Kidney epithelial cell (primary cell): Measurements from ENCODE around the gene PLOD3. TPM values are rescaled to one million over a fixed set of nuclear protein-coding genes. Genes with fewer than 3 reads are reported as not detected.

ENCODE experiments used
- DNase-seq: peaks from one replicate; pipeline ENCODE4 v3.0.0-alpha.2; 2010; ENCODE audit warnings: low read depth
- H3K27me3 ChIP-seq: 2 replicates; pipeline ENCODE4 v1.6.0; 2011; ENCODE audit warnings: low read length; ENCODE audit not compliant: control insufficient read depth, insufficient read depth
- H3K36me3 ChIP-seq: 2 replicates; pipeline ENCODE4 v1.5.1; 2011; ENCODE audit warnings: low read length; ENCODE audit not compliant: control insufficient read depth, insufficient read depth
- H3K4me3 ChIP-seq: 2 replicates; pipeline ENCODE4 v1.5.1; 2011; ENCODE audit warnings: low read depth, mild to moderate bottlenecking, control low read depth, low read length
- total RNA-seq: library from RNA; depleted of rRNA; stranded (reverse); fragments of >200 nt; gene quantifications from 2 replicates; pipeline ENCODE4 v1.2.3, GENCODE V29; 2015
- TF ChIP-seq, protein P1 (sequence below): IDR thresholded peaks from 2 replicates; pipeline ENCODE4 v1.5.1; 2011; ENCODE audit warnings: mild to moderate bottlenecking, moderate library complexity, low read length, control low read depth, inconsistent platforms; ENCODE audit not compliant: insufficient read depth, poor library complexity, severe bottlenecking

PLOD3 gene
- total RNA-seq, 1 donor from 2014 or later, result 95.6 TPM

DNA sequence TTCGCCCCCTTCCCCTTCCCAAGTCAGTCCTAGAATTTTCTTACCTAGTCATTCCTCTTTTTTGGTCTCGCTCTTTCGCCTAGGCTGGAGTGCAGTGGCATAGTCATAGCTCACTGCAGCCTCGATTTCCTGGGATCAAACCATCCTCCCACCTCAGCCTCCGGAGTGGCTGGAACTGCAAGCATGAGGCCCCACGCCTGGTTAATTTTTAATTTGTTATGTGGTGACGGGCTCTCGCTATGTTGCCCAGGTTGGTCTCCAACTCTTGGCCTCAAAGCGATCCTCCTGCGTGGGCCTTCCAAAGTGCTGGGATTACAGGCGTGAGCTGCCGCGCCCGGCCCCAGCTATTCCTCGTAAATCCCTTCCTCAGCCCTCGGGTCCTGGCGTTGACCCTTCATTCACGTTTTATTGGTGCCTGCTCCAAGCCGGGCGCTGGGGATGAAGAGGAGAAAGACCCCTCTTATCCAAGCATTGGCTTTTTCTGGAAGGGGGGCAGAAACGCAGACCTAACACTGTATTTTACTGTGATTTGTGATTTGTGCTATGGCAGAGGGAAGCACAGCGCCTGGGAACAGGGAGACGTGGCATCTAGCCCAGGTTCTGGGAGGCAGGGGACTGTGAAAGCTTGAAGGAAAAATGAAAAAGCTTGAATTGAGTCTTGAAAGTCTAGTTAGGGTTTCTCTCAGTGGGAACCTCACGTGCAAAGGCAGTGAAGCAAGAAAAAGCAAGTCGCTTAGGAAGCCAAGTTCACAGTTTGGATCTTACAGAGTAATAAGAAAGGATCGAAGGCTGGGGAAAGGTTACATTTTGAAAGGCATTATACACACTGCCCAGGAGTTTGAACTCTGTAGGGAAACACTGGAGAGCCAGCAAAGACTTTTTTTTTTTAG is 1.1 kb upstream of the PLOD3 start:
- no peak for DNase-seq
- TF ChIP-seq, protein P1, sequence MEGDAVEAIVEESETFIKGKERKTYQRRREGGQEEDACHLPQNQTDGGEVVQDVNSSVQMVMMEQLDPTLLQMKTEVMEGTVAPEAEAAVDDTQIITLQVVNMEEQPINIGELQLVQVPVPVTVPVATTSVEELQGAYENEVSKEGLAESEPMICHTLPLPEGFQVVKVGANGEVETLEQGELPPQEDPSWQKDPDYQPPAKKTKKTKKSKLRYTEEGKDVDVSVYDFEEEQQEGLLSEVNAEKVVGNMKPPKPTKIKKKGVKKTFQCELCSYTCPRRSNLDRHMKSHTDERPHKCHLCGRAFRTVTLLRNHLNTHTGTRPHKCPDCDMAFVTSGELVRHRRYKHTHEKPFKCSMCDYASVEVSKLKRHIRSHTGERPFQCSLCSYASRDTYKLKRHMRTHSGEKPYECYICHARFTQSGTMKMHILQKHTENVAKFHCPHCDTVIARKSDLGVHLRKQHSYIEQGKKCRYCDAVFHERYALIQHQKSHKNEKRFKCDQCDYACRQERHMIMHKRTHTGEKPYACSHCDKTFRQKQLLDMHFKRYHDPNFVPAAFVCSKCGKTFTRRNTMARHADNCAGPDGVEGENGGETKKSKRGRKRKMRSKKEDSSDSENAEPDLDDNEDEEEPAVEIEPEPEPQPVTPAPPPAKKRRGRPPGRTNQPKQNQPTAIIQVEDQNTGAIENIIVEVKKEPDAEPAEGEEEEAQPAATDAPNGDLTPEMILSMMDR, result no peak
- Histone ChIP-seq H3K27me3 (no peaks in the 10 kb centered on the region), H3K4me3 (peak overlapping the region; percentile 63), H3K36me3 (peaks cover 1% of the 10 kb centered on the region)

DNA sequence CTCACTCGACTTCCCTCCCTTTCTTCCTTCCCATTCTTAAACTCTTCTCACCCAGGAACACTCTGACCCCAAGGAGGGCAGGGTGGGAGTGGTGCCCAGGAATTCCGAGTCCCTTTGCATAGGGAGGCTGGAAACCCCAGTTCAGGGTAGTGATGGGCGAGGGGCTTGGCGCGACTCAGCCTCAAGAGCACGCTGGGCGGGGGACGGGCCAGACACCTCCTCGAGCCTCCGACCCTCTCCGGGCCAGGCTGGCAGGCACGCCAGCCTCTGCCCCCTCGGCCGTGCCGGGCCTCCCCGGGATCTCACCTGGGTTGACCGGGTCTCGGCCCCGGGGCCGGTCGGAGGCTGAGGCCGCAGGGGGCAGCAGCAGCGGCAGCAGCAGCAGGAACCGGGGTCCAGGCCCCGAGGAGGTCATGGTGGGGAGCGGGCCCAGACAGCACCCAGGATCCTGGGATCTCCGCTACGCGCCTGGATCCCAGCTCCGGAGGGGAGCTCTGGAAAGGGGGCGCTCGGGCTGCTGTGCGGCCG is 457 bp downstream of the PLOD3 start:
- TF ChIP-seq, protein P1, result no peak
- Histone ChIP-seq H3K36me3 (peaks cover 1% of the 10 kb centered on the region), H3K27me3 (no peaks in the 10 kb centered on the region), H3K4me3 (peak overlapping the region; percentile 63)
- no peak for DNase-seq

DNA sequence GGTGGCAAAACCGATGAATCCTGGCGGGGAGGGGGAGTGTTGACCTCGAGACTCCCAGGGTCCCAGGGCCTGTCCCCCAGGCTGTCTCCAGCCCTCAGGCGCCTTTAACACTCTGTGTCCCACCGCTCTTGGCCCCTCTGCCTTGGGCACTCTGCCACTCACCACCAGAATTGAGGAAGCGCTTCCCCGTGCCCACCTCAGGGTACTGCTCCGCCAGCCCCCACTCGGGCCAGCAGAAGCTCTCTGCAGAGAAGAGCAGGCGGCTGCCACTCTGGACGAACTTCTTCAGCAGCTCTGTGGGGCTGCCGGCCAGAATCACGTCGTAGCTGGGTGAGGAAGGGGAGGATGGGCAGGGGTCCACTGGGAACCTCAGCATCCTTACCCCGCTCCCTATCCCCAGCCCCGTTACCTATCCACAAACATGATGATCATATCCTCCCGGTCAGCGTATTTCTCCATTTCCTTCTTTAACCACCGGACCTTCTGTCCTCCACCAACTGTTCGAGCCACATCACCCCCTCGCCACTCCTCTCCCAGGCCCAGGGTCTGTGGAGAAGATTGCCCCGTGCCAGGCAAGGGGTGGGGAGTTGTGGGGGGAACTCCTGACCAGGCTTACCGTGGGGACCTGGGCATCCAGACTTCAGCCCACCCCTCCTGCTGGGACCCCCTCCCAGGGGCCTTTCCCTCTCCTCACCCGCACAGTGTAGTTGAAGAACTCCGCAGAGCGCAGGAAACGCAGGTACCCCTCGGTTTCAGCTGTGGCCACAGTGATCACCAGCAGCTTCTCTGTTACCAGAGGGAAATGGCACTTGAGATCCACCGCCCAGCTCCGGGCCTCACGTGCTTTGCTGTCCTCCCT is 1.2 kb downstream of the PLOD3 start:
- peaks cover 1% of the 10 kb centered on the region for H3K36me3 ChIP-seq
- TF ChIP-seq, protein P1, result no peak
- DNase-seq, result no peak
- no peaks in the 10 kb centered on the region for H3K27me3 ChIP-seq
- peak overlapping the region; percentile 63 for H3K4me3 ChIP-seq

DNA sequence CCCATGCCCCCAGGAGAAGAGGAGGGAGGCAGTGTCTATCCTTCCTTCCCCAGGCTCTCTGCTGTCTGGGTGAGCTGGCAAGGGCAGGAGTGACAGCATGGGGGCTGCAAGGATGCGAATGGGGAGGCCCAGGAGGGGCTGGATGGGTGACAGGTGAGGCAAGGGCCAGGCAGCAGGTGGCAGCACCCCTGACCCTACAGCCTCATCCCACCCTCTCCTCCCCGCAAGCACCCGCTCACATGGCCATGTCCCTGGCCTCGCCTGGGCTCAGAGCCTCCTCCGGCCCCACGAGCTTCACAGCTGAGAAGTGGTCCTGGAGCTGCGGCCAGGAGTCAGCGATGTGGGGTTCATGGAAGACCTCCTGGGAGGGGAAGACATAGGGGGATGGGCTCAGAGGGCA is 5.4 kb downstream of the PLOD3 start:
- H3K27me3 ChIP-seq, result no peaks in the 10 kb centered on the region
- DNase-seq, result no peak
- H3K36me3 ChIP-seq, result peaks cover 1% of the 10 kb centered on the region
- H3K4me3 ChIP-seq, result no peak overlapping the region
- TF ChIP-seq, protein P1, result no peak

DNA sequence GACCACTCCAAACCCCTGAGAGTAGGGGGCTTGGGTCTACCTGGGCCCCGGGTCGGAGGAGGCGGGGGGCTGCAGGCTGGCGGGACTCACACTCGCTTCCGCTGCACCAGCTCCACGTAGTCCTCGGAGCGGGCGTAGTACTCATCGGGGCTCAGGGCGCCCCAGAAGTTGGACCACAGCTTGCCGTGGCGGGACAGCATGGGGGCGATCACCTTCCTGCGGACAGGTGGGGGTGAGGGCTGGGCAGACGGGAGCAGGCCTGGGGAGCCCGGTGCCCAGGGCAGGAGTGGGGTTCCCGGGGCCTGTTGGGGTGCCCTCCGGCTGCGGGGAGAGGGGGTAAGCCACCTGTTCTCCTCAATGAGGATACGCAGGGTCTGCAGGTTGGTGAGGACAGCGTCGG is 5.9 kb downstream of the PLOD3 start:
- Histone ChIP-seq H3K27me3 (no peaks in the 10 kb centered on the region), H3K4me3 (no peak overlapping the region), H3K36me3 (peaks cover 1% of the 10 kb centered on the region)
- DNase-seq, result no peak
- TF ChIP-seq, protein P1, result no peak
